GM18508 (cell line): ENCODE measurements around the gene NASP.

Experiments
- ATAC-seq: cut with Tn5 transposase; IDR thresholded peaks from one replicate; pipeline ENCODE4 v1.9.1; 2021; ENCODE audit warnings: moderate number of reproducible peaks; ENCODE audit not compliant: insufficient read depth, unreplicated experiment

Gene NASP

DNA sequence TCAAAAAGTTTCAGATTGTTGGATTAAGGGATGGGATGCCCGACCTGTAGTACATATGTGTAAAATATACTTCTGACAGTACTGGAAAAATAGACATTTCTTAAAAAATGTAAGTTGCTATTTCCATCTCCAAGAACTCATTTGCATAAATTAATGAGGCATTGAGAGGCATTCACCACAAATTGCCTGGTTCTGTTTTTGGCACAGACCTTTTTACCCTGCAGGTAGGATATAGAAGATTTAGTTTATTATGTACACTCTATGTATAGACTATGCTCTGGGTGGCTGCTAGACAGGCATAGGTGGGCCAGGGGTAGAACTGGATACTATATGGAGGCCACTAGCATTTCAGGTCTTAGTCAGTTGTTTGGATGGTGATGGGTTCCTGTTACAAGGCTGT lies 32.0 kb downstream of the NASP start:
- no peak for ATAC-seq

DNA sequence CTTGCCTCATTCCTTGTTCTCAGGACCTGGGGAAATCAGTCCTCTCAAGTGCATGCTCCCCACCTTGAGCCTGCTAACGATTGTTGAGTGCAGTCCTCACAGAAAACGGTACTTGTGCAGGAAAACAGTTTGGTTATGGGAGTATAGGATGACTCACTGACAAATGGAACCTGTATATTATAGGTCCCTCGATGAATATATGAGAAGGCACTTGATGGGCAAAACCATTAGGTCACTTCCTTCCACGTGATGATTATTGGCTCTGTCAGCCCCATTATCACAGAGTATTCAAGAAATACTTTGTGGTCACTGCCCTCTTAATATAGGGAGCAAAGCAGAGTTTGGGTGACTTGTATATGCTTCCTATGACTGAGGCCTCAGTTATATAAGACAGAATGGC lies 33.8 kb downstream of the NASP start:
- no peak for ATAC-seq

DNA sequence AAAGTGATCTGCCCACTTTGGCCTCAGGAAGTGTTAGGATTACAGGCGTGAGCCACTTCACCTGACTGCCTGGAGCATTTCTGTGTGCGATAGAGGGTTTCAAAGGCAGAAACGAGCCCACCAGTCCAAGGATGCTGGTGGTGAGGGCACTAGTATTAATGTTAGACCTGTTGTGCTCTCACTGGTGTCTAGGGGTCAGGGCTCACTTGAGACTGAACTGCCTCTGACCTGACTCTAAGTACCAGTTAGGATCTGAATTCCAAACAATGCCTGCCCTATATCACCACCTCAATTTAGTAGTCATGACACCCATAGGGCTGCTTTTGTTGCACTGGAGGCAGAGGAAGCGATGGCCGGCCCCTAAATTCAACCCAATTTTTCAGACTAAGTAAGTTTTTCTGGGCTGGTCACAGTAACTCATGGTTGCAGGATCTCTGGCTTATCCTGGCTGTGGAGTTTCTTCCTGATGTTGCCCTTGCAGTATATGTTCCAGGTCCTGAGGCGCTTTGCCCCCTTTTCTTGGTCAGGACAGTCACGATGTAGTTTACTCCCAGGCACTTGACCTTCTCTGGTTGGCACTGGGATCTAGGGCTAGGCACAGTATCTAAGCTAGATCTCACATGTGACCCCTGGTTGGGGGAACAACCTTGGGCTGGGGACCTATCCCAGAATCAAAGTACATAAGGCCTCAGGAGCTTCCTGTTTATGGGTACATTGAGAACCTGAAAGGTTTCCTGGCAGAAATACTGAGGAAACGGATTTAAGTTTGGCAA lies 35.5 kb downstream of the NASP start:
- ATAC-seq, result no peak

GRCh38 chr1:45620588-45621500 lies 37.0 kb downstream of the NASP start:
- ATAC-seq, result no peak

GRCh38 chr1:45621501-45621836 lies 37.6 kb downstream of the NASP start:
- ATAC-seq, result no peak

DNA sequence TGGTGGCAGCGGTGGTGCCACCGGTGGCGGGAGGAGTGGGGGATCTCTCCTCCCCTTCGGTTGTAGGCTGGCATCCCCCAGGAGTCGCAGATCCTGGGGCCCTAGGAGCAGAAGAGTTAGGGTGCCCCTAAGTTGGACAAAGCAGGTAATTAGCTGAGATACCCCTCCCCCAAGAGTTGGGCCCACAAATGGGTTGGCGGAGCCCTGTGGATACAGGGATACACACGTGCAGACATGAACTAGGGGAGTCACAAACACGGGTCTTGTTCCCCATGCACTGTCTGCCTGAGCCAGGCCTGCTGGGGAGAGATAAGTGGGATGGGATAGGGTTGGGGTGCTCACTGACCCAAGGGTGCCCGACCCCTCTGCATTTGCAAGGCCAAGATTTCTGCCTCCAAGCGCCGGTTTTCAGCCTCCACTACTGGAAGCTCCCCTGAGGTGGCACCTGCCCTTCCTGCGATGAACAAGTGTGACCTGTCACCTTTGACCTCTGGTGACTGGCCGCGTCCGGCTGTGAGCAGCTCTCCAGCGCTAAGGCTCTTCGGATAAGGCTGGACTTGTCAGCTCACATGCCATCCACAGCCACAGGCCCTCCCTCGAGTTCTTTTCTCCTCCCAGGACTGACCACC lies 38.2 kb downstream of the NASP start:
- no peak for ATAC-seq

DNA sequence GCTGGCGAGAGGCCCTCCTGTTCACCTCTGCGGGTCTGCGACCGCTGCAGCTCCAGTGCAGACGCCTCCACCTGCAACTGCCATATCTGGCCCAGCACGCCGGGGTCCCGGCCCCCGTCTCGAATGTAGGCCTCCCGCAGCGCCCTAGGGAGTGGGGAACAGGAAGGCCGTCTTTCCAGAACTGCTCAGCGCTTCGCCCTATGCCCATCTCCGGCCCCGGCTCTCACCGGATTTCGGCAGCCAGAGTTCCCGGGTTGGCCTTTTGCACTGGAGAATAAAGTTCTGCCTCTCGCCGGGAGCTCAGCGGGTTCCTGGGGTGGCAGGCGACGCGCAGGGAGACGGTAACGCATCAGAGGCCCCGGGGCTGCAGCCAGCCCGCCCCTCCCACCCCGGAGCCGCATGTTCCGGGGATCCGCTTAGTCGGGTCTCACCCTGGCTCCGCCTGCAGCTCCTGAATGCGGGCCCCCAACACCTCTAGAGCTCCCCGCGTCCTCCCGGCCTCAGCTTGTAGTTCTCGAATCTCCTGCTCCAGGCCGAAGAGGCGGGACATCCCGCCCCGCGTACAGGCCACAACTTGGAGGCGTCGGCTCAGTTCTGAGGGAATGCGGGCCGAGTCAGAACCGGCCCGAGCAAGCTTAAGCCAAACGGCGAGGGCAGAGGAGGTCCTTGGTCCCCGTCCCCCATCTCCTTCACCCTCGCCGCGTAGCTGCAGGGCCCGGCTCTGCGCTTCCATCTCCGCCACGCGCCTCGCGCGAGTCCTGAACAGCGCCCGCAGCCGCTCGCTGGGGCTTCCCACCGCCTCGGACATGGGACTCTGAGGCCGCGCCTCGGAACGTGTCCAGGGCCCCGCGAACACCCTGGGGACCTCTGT lies 38.9 kb downstream of the NASP start:
- no peak for ATAC-seq

GRCh38 chr1:45623972-45624371 lies 40.1 kb downstream of the NASP start, which contains the start of gene CCDC17:
Gene CCDC17 (minus strand): TSS chr1:45624054. CDS start chr1:45623909, 145 bp downstream.
- ATAC-seq, result no peak

DNA sequence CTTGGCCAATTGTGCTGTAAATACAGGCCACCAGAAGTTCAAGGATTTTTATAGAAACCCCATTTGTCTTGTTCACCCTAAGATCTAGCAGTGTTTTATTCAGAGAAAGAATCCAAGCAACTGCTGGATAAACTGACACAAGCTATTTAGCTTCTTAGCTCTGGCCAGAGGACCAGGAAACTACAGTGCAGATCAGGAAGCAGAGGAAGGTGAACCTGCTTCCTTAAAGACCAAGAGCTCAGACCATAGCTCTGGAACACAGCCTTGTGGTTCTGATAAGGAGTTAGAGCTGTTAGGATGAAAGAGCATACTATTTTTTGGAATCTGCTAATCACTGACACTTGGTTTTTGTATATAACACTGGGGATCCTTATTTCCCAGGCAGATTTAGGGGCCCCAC lies 45.2 kb downstream of the NASP start:
- ATAC-seq, result no peak

- no peak for ATAC-seq
Observed at GRCh38 chr1:45630429-45630828, 46.6 kb downstream of the NASP start.

DNA sequence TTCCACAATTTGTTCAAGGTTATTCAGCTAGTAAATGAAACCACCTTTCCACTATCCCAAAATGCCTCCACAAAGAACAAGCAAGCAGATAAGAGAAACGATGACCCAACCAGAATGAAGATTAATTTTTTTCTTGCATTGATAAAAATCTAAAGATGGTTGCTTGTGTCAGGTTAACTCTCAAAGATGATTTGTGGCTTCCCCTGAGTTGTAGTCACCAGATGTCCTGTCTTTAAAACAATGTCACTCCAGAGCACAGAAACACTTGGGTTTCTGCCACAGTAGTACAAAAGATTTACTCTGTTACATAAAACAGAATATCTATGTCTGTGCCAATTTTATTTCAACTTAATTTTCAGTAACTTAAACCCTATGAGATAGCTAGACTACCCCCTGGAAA lies 51.4 kb downstream of the NASP start:
- ATAC-seq, result no peak

- no peak for ATAC-seq
Observed at GRCh38 chr1:45640293-45640692, 56.5 kb downstream of the NASP start.

DNA sequence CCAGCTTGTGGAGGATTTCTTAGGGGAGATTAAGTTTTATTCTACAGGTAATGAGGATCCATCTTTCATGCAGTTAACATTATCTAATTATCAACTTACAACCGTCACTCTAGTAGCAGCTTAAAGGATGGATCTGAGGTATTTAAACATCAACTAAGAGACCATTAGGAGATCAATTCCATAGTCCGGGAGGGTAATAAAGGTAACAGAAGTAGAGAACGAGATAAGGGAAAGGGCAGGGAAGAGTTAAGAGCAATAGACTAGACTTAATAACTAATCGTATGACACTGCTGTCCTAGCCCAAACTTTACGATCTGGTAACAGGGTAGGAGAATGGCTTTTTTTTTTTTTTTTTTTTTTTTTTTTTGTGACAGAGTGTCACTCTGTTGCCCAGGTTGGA lies 59.5 kb downstream of the NASP start:
- no peak for ATAC-seq

DNA sequence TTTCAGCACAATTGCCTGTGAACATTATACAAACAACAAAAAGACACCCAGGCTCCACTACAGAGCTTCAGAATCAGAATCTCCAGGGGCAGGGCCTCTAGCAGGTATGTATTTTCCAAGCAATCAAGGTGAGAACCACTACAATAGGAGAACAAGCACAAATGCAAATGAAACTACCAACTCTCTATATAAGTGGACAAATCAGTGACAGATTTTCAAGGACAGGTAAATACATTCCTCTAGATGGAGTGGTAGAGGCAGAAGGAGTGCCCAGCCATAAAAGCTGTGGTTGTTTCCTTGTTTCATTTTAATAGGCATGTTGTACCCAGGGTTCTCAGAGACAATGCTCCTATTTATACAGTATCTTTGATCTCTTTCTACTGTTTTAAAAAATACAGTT lies 60.1 kb downstream of the NASP start:
- ATAC-seq, result no peak

GRCh38 chr1:45644661-45645060 lies 60.8 kb downstream of the NASP start:
- no peak for ATAC-seq

DNA sequence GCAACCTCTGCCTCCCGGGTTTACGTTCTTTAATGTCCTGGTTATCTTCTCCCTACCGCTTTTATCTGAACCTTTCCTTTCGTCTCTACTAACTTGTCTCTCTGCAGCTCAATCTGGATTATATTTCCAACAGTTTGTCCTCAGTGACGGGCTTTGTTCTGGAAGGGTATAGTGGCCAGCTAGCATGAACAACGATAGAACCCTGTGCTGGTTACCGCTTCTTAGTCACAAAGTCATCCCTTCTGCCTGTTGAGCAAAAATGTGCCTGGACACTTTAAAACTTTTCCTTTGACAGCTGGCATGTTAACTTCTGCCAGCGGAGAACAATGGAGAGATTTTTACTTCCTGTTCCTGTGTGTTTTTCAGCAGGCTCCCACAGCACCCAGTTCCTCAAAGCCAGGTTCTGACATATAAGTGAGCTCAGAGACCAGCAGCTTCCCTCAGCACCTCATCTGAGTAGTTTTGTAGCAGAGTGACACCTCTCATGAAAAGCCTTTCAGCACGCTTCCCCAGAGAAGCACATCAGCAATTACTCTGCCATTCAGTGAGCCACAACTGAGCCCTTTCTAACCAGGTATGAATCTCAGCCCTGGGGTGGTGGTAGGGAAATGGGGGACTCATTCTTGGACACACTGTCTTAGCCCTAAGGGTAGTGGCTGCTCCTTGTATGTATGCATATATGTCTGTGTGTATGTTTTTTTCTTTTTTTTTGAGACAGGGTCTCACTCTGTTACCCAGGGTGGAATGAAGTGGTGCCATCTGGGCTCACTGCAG lies 63.6 kb downstream of the NASP start:
- no peak for ATAC-seq

- ATAC-seq, result no peak
Observed at GRCh38 chr1:45654540-45655280, 70.9 kb downstream of the NASP start.

DNA sequence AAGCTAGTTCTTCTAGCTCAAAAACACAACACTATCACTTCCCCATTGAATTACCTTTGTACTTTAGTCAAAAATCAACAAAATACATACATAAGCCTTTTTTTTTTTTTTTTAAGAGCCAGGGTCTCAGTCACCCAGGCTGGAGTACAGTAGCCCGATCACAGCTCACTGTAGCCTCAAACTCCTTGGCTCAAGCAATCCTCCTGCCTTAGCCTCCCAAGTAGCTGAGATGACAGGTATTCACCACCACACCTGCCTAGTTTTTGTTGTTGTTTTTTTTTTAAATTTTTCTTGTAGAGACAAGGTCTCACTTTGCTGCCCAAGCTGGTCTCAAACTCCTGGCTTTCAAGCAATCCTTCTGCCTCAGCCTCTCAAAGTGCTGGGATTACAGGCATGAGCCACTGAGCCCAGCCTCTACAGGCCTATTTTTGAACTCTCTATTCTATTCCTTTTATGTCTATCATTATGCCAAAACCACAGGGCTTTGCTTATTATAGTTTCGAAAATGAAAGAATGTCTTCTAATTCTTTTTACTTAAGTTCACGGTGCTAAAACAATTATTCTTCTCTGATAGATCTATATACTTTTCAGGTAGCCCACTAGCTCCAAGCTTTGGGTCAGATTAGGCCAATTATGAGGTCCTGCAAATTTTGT lies 72.9 kb downstream of the NASP start:
- ATAC-seq, result no peak
